ENCODE data around the gene C4orf51.
A peak's percentile ranks its signal among the peaks of the same experiment; 100 is the strongest.

The C4orf51 gene

GRCh38 chr4:145709843-145710242 is 29.9 kb downstream of the C4orf51 start:
- Histone ChIP-seq H2BK120ac (ENCODE audit: low read depth, low read length) (no peak overlapping the region), H3K27me3 (ENCODE audit: insufficient read depth, low read length, poor library complexity) (no peaks in the 10 kb centered on the region), H3K56ac (ENCODE audit: low read length) (no peak overlapping the region), H3K18ac (ENCODE audit: low read length) (no peak overlapping the region), H2BK5ac (ENCODE audit: low read length) (no peak overlapping the region), H2AK5ac (ENCODE audit: low read length) (no peak overlapping the region), H3K79me1 (ENCODE audit: low read length) (no peaks in the 10 kb centered on the region), H3K23ac (ENCODE audit: low read length) (no peak overlapping the region), H3K79me2 (ENCODE audit: control insufficient read depth, insufficient read depth, low read length) (no peaks in the 10 kb centered on the region), H4K8ac (ENCODE audit: low read depth, low read length) (no peak overlapping the region), H2BK15ac (replicated peaks; ENCODE audit: low read depth) (no peak overlapping the region), H3K4ac (ENCODE audit: low read depth, low read length) (no peak overlapping the region), H3K4me3 (ENCODE audit: low read length) (no peak overlapping the region), H3K4me1 (ENCODE audit: control insufficient read depth, low read depth, low read length) (peaks cover under 1% of the 10 kb centered on the region), H3K36me3 (ENCODE audit: control insufficient read depth, insufficient read depth, low read length) (no peaks in the 10 kb centered on the region), H3K4me2 (ENCODE audit: low read length) (no peak overlapping the region), H4K5ac (ENCODE audit: low read length) (no peak overlapping the region), H3K9ac (ENCODE audit: low read length) (no peak overlapping the region), H3K27ac (ENCODE audit: low read depth, low read length) (no peak overlapping the region)
- DNase-seq: no peak
- WGBS (ENCODE audit: extremely low coverage, insufficient coverage, low lambda C conversion rate): no CpG with 5 or more reads among the region's 3 CpGs

- Histone ChIP-seq H3K27me3 (ENCODE audit: insufficient read depth, low read length, poor library complexity) (no peaks in the 10 kb centered on the region), H3K4me1 (ENCODE audit: control insufficient read depth, low read depth, low read length) (peaks cover 2% of the 10 kb centered on the region), H2BK5ac (ENCODE audit: low read length) (no peak overlapping the region), H2AK5ac (ENCODE audit: low read length) (no peak overlapping the region), H3K56ac (ENCODE audit: low read length) (no peak overlapping the region), H3K9ac (ENCODE audit: low read length) (no peak overlapping the region), H3K36me3 (ENCODE audit: control insufficient read depth, insufficient read depth, low read length) (no peaks in the 10 kb centered on the region), H2BK120ac (ENCODE audit: low read depth, low read length) (no peak overlapping the region), H3K18ac (ENCODE audit: low read length) (no peak overlapping the region), H3K4me2 (ENCODE audit: low read length) (no peak overlapping the region), H3K27ac (ENCODE audit: low read depth, low read length) (no peak overlapping the region), H2BK15ac (replicated peaks; ENCODE audit: low read depth) (no peak overlapping the region), H3K79me1 (ENCODE audit: low read length) (no peaks in the 10 kb centered on the region), H3K79me2 (ENCODE audit: control insufficient read depth, insufficient read depth, low read length) (no peaks in the 10 kb centered on the region), H4K5ac (ENCODE audit: low read length) (no peak overlapping the region), H3K23ac (ENCODE audit: low read length) (no peak overlapping the region), H3K4ac (ENCODE audit: low read depth, low read length) (no peak overlapping the region), H3K4me3 (ENCODE audit: low read length) (no peak overlapping the region), H4K8ac (ENCODE audit: low read depth, low read length) (no peak overlapping the region)
- peak; percentile 70 for DNase-seq
- no CpG with 5 or more reads among the region's 3 CpGs for WGBS (ENCODE audit: extremely low coverage, insufficient coverage, low lambda C conversion rate)
Observed at GRCh38 chr4:145716200-145716599, 36.3 kb downstream of the C4orf51 start.

GRCh38 chr4:145716661-145717200 is 36.8 kb downstream of the C4orf51 start:
- Histone ChIP-seq H3K18ac (ENCODE audit: low read length) (no peak overlapping the region), H3K27me3 (ENCODE audit: insufficient read depth, low read length, poor library complexity) (no peaks in the 10 kb centered on the region), H3K4me2 (ENCODE audit: low read length) (no peak overlapping the region), H3K27ac (ENCODE audit: low read depth, low read length) (no peak overlapping the region), H3K4me1 (ENCODE audit: control insufficient read depth, low read depth, low read length) (peaks cover 2% of the 10 kb centered on the region), H3K9ac (ENCODE audit: low read length) (no peak overlapping the region), H2AK5ac (ENCODE audit: low read length) (no peak overlapping the region), H3K56ac (ENCODE audit: low read length) (no peak overlapping the region), H3K23ac (ENCODE audit: low read length) (no peak overlapping the region), H3K79me1 (ENCODE audit: low read length) (no peaks in the 10 kb centered on the region), H2BK15ac (replicated peaks; ENCODE audit: low read depth) (no peak overlapping the region), H2BK5ac (ENCODE audit: low read length) (no peak overlapping the region), H2BK120ac (ENCODE audit: low read depth, low read length) (no peak overlapping the region), H4K8ac (ENCODE audit: low read depth, low read length) (no peak overlapping the region), H3K4ac (ENCODE audit: low read depth, low read length) (no peak overlapping the region), H3K4me3 (ENCODE audit: low read length) (no peak overlapping the region), H3K79me2 (ENCODE audit: control insufficient read depth, insufficient read depth, low read length) (no peaks in the 10 kb centered on the region), H4K5ac (ENCODE audit: low read length) (no peak overlapping the region), H3K36me3 (ENCODE audit: control insufficient read depth, insufficient read depth, low read length) (no peaks in the 10 kb centered on the region)
- WGBS (ENCODE audit: extremely low coverage, insufficient coverage, low lambda C conversion rate): no CpG with 5 or more reads among the region's 1 CpG
- no peak for DNase-seq

- H3K18ac ChIP-seq (ENCODE audit: low read length): peak overlapping the region; percentile 4
- H3K27ac ChIP-seq (ENCODE audit: low read depth, low read length): no peak overlapping the region
- H3K27me3 ChIP-seq (ENCODE audit: insufficient read depth, low read length, poor library complexity): no peaks in the 10 kb centered on the region
- WGBS (ENCODE audit: extremely low coverage, insufficient coverage, low lambda C conversion rate): no CpG with 5 or more reads among the region's 10 CpGs
- H2BK120ac ChIP-seq (ENCODE audit: low read depth, low read length): no peak overlapping the region
- no peak overlapping the region for H4K8ac ChIP-seq (ENCODE audit: low read depth, low read length)
- H3K36me3 ChIP-seq (ENCODE audit: control insufficient read depth, insufficient read depth, low read length): no peaks in the 10 kb centered on the region
- peaks cover 2% of the 10 kb centered on the region for H3K4me1 ChIP-seq (ENCODE audit: control insufficient read depth, low read depth, low read length)
- DNase-seq: no peak
- H2BK15ac ChIP-seq (replicated peaks; ENCODE audit: low read depth): no peak overlapping the region
- no peak overlapping the region for H3K9ac ChIP-seq (ENCODE audit: low read length)
- H2AK5ac ChIP-seq (ENCODE audit: low read length): peak overlapping the region; percentile 31
- no peak overlapping the region for H4K5ac ChIP-seq (ENCODE audit: low read length)
- no peak overlapping the region for H3K4me2 ChIP-seq (ENCODE audit: low read length)
- H3K4me3 ChIP-seq (ENCODE audit: low read length): no peak overlapping the region
- no peak overlapping the region for H2BK5ac ChIP-seq (ENCODE audit: low read length)
- H3K4ac ChIP-seq (ENCODE audit: low read depth, low read length): no peak overlapping the region
- no peaks in the 10 kb centered on the region for H3K79me2 ChIP-seq (ENCODE audit: control insufficient read depth, insufficient read depth, low read length)
- H3K23ac ChIP-seq (ENCODE audit: low read length): no peak overlapping the region
- H3K56ac ChIP-seq (ENCODE audit: low read length): peak overlapping the region; percentile 18
- H3K79me1 ChIP-seq (ENCODE audit: low read length): no peaks in the 10 kb centered on the region
Observed at GRCh38 chr4:145719752-145720624, 40.0 kb downstream of the C4orf51 start.

- Histone ChIP-seq H3K4me2 (ENCODE audit: low read length) (no peak overlapping the region), H2AK5ac (ENCODE audit: low read length) (peak overlapping the region; percentile 73), H3K36me3 (ENCODE audit: control insufficient read depth, insufficient read depth, low read length) (no peaks in the 10 kb centered on the region), H2BK120ac (ENCODE audit: low read depth, low read length) (no peak overlapping the region), H3K79me2 (ENCODE audit: control insufficient read depth, insufficient read depth, low read length) (no peaks in the 10 kb centered on the region), H4K8ac (ENCODE audit: low read depth, low read length) (no peak overlapping the region), H3K4me3 (ENCODE audit: low read length) (no peak overlapping the region), H3K23ac (ENCODE audit: low read length) (no peak overlapping the region), H2BK15ac (replicated peaks; ENCODE audit: low read depth) (no peak overlapping the region), H3K4me1 (ENCODE audit: control insufficient read depth, low read depth, low read length) (peaks cover 2% of the 10 kb centered on the region), H3K27ac (ENCODE audit: low read depth, low read length) (no peak overlapping the region), H2BK5ac (ENCODE audit: low read length) (no peak overlapping the region), H3K27me3 (ENCODE audit: insufficient read depth, low read length, poor library complexity) (no peaks in the 10 kb centered on the region), H3K9ac (ENCODE audit: low read length) (no peak overlapping the region), H3K18ac (ENCODE audit: low read length) (no peak overlapping the region), H3K56ac (ENCODE audit: low read length) (no peak overlapping the region), H4K5ac (ENCODE audit: low read length) (no peak overlapping the region), H3K79me1 (ENCODE audit: low read length) (no peaks in the 10 kb centered on the region), H3K4ac (ENCODE audit: low read depth, low read length) (no peak overlapping the region)
- no peak for DNase-seq
- WGBS (ENCODE audit: extremely low coverage, insufficient coverage, low lambda C conversion rate): no CpG with 5 or more reads among the region's 3 CpGs
Observed at GRCh38 chr4:145720656-145721055, 40.7 kb downstream of the C4orf51 start.

Measured in mesendoderm (in vitro differentiated cells).